H9 (cell line): ENCODE data around the gene MED20. TPM values are rescaled to one million over a fixed set of nuclear protein-coding genes. Genes with fewer than 3 reads are reported as not detected.

Experiments used
- DNase-seq: peaks from one replicate; pipeline ENCODE4 v3.0.0-alpha.2; 2017
- H2AFZ ChIP-seq: one replicate; pipeline ENCODE4 v1.6.1; 2013; ENCODE audit warnings: mild to moderate bottlenecking, low read length, control low read depth, moderate library complexity
- H2AK5ac ChIP-seq: 2 replicates; pipeline ENCODE4 v1.6.1; 2013; ENCODE audit warnings: low read length, control low read depth, mixed read lengths; ENCODE audit not compliant: insufficient read length
- H2BK120ac ChIP-seq: one replicate; pipeline ENCODE4 v1.6.1; 2013; ENCODE audit warnings: low read depth, mild to moderate bottlenecking, low read length, control low read depth, inconsistent platforms; ENCODE audit not compliant: poor library complexity, severe bottlenecking
- H2BK12ac ChIP-seq: 2 replicates; pipeline ENCODE4 v1.6.1; 2013; ENCODE audit warnings: low read length, control low read depth, mixed read lengths, low read depth; ENCODE audit not compliant: insufficient read length
- H2BK15ac ChIP-seq: 2 replicates; pipeline ENCODE4 v1.6.1; 2013; ENCODE audit warnings: low read depth, low read length, control low read depth
- H2BK20ac ChIP-seq: one replicate; pipeline ENCODE4 v1.6.1; 2013; ENCODE audit warnings: low read depth, mild to moderate bottlenecking, low read length, control low read depth, inconsistent platforms; ENCODE audit not compliant: poor library complexity, severe bottlenecking
- H2BK5ac ChIP-seq: 2 replicates; pipeline ENCODE4 v1.6.1; 2013; ENCODE audit warnings: low read length, control low read depth, mixed read lengths; ENCODE audit not compliant: insufficient read length
- H3K14ac ChIP-seq: 2 replicates; pipeline ENCODE4 v1.6.1; 2013; ENCODE audit warnings: low read length, control low read depth; ENCODE audit not compliant: insufficient read depth
- H3K18ac ChIP-seq: 2 replicates; pipeline ENCODE4 v1.6.1; 2013; ENCODE audit warnings: low read depth, mild to moderate bottlenecking, mixed read lengths, low read length, control low read depth; ENCODE audit not compliant: insufficient read length
- H3K23ac ChIP-seq: 2 replicates; pipeline ENCODE4 v1.6.1; 2013; ENCODE audit warnings: low read length, control low read depth, mixed read lengths, low read depth; ENCODE audit not compliant: insufficient read length
- H3K23me2 ChIP-seq: 2 replicates; pipeline ENCODE4 v1.6.1; 2013; ENCODE audit warnings: low read depth, mild to moderate bottlenecking, mixed read lengths, low read length, control low read depth; ENCODE audit not compliant: insufficient read length, poor library complexity, severe bottlenecking
- H3K27ac ChIP-seq: 2 replicates; pipeline ENCODE4 v1.5.1; 2013; ENCODE audit warnings: low read length, control low read depth, mixed read lengths, low read depth; ENCODE audit not compliant: insufficient read length
- H3K27me3 ChIP-seq: 2 replicates; pipeline ENCODE4 v1.6.1; 2013; ENCODE audit warnings: low read length, control low read depth, inconsistent platforms; ENCODE audit not compliant: insufficient read depth
- H3K4ac ChIP-seq: 2 replicates; pipeline ENCODE4 v1.6.1; 2013; ENCODE audit warnings: low read depth, mild to moderate bottlenecking, control low read depth, inconsistent platforms, low read length, moderate library complexity
- H3K4me1 ChIP-seq: 2 replicates; pipeline ENCODE4 v1.6.1; 2013; ENCODE audit warnings: low read length, control low read depth, inconsistent platforms; ENCODE audit not compliant: insufficient read depth
- H3K4me2 ChIP-seq: 2 replicates; pipeline ENCODE4 v1.6.1; 2013; ENCODE audit warnings: low read length, control low read depth, mixed read lengths; ENCODE audit not compliant: insufficient read length, insufficient read depth
- H3K56ac ChIP-seq: 2 replicates; pipeline ENCODE4 v1.6.1; 2013; ENCODE audit warnings: low read depth, mild to moderate bottlenecking, mixed read lengths, low read length, control low read depth; ENCODE audit not compliant: insufficient read length
- H3K79me1 ChIP-seq: 2 replicates; pipeline ENCODE4 v1.6.1; 2013; ENCODE audit warnings: low read depth, mild to moderate bottlenecking, moderate library complexity, low read length, control low read depth, inconsistent platforms; ENCODE audit not compliant: insufficient read depth, poor library complexity, severe bottlenecking
- H3K79me2 ChIP-seq: 2 replicates; pipeline ENCODE4 v1.6.1; 2013; ENCODE audit warnings: low read length, control low read depth, inconsistent platforms; ENCODE audit not compliant: insufficient read depth
- H3K9ac ChIP-seq: 2 replicates; pipeline ENCODE4 v1.6.1; 2013; ENCODE audit warnings: low read length, control low read depth, mixed read lengths; ENCODE audit not compliant: insufficient read length; ENCODE audit errors: extremely low read depth
- H3K9me3 ChIP-seq: one replicate; pipeline ENCODE4 v1.6.1; 2013; ENCODE audit warnings: low read depth, low read length, inconsistent platforms; ENCODE audit not compliant: control insufficient read depth
- H3T11ph ChIP-seq: one replicate; pipeline ENCODE4 v1.6.1; 2013; ENCODE audit warnings: mild to moderate bottlenecking, low read length, control low read depth, inconsistent platforms
- H4K20me1 ChIP-seq: one replicate; pipeline ENCODE4 v1.6.1; 2013; ENCODE audit not compliant: control insufficient read depth, insufficient read length, insufficient read depth
- H4K5ac ChIP-seq: 2 replicates; pipeline ENCODE4 v1.6.1; 2013; ENCODE audit warnings: low read depth, mild to moderate bottlenecking, mixed read lengths, low read length, control low read depth; ENCODE audit not compliant: insufficient read length
- H4K8ac ChIP-seq: replicated peaks from 2 replicates; pipeline ENCODE4 v1.6.1; 2013; ENCODE audit warnings: low read length, control low read depth, mixed read lengths, low read depth; ENCODE audit not compliant: insufficient read length
- H4K91ac ChIP-seq: 2 replicates; pipeline ENCODE4 v1.6.1; 2013; ENCODE audit warnings: low read depth, mild to moderate bottlenecking, moderate library complexity, mixed read lengths, low read length, control low read depth; ENCODE audit not compliant: insufficient read length
- H3K27ac Mint-ChIP-seq, 3 experiments: 2 replicates in 2 of 3; 3 replicates in 1 of 3; pipeline ENCODE4 v1.8.0; 2020 to 2021; ENCODE audit warnings: mixed read lengths in 3 of 3, mild to moderate bottlenecking in 1 of 3, moderate library complexity in 1 of 3
- H3K27me3 Mint-ChIP-seq: 2 replicates; pipeline ENCODE4 v1.8.0; 2021; ENCODE audit warnings: low read depth, mild to moderate bottlenecking, moderate library complexity, mixed read lengths
- H3K36me3 Mint-ChIP-seq, 3 experiments: 2 replicates in 2 of 3; 3 replicates in 1 of 3; pipeline ENCODE4 v1.8.0; 2020 to 2021; ENCODE audit warnings: low read depth in 3 of 3, mixed read lengths in 3 of 3; ENCODE audit not compliant: insufficient read depth in 1 of 3
- H3K4me1 Mint-ChIP-seq, 2 experiments: 2 replicates each; pipeline ENCODE4 v1.8.0; 2020; ENCODE audit warnings: mixed read lengths in 2 of 2
- H3K4me3 Mint-ChIP-seq, 2 experiments: 2 replicates in 1 of 2; 3 replicates in 1 of 2; pipeline ENCODE4 v1.8.0; 2020 to 2021; ENCODE audit warnings: mild to moderate bottlenecking in 2 of 2, mixed read lengths in 2 of 2, moderate library complexity in 1 of 2
- H3K9me3 Mint-ChIP-seq, 2 experiments: 2 replicates in 1 of 2; 3 replicates in 1 of 2; pipeline ENCODE4 v1.8.0; 2020; ENCODE audit warnings: mild to moderate bottlenecking in 2 of 2, mixed read lengths in 2 of 2, moderate library complexity in 1 of 2
- WGBS: extraction: QIAGEN DNeasy Blood & Tissue Kit; methylation state at CpG from one replicate; pipeline ENCODE4 v1.1.7; 2013; ENCODE audit warnings: missing lambda C conversion rate, low lambda C conversion rate, mixed read lengths; ENCODE audit not compliant: insufficient read length; ENCODE audit errors: extremely low coverage; 5-methylcytosine and 5-hydroxymethylcytosine counted together
- total RNA-seq: library from RNA; stranded (reverse); gene quantifications from 2 replicates; pipeline ENCODE4 v1.2.1, GENCODE V29; 2021
- TF ChIP-seq, protein P1 (sequence below): fragments of 200-600 bp; sonication (generic); conservative IDR thresholded peaks from 3 replicates; pipeline ENCODE4 v1.8.0; 2021; ENCODE audit warnings: antibody characterized with exemption, mild to moderate bottlenecking

The MED20 gene
- total RNA-seq, 1 experiment from 2014 or later: 28.9 TPM

GRCh38 chr6:41859356-41859755 is 61.6 kb downstream of the MED20 start:
- Histone ChIP-seq H4K5ac (no peak overlapping the region), H3T11ph (no peak overlapping the region), H2AFZ (no peak overlapping the region), H3K79me1 (no peaks in the 10 kb centered on the region), H4K91ac (no peak overlapping the region), H3K9ac (no peak overlapping the region), H3K9me3 (no peaks in the 10 kb centered on the region), H2BK20ac (no peak overlapping the region), H4K8ac (no peak overlapping the region), H3K79me2 (no peaks in the 10 kb centered on the region), H2BK120ac (no peak overlapping the region), H3K4ac (no peak overlapping the region), H2BK12ac (no peak overlapping the region), H3K23me2 (no peaks in the 10 kb centered on the region), H3K27me3 (no peaks in the 10 kb centered on the region), H2BK5ac (no peak overlapping the region), H4K20me1 (no peaks in the 10 kb centered on the region), H3K4me2 (no peak overlapping the region), H3K56ac (no peak overlapping the region), H3K27ac (no peak overlapping the region), H2BK15ac (no peak overlapping the region), H3K23ac (no peak overlapping the region), H2AK5ac (no peak overlapping the region), H3K4me1 (no peaks in the 10 kb centered on the region), H3K18ac (no peak overlapping the region), H3K14ac (no peak overlapping the region)
- no peak for DNase-seq
- Mint-ChIP-seq H3K27ac (no peak overlapping the region), H3K4me3 (no peak overlapping the region; a peak in 1 of 5 replicates), H3K4me1 (no peaks in the 10 kb centered on the region), H3K9me3 (no peaks in the 10 kb centered on the region), H3K27me3 (no peaks in the 10 kb centered on the region), H3K36me3 (no peaks in the 10 kb centered on the region; a peak in 1 of 7 replicates)
- no CpG with 5 or more reads among the region's 6 CpGs for WGBS
- TF ChIP-seq, protein P1, sequence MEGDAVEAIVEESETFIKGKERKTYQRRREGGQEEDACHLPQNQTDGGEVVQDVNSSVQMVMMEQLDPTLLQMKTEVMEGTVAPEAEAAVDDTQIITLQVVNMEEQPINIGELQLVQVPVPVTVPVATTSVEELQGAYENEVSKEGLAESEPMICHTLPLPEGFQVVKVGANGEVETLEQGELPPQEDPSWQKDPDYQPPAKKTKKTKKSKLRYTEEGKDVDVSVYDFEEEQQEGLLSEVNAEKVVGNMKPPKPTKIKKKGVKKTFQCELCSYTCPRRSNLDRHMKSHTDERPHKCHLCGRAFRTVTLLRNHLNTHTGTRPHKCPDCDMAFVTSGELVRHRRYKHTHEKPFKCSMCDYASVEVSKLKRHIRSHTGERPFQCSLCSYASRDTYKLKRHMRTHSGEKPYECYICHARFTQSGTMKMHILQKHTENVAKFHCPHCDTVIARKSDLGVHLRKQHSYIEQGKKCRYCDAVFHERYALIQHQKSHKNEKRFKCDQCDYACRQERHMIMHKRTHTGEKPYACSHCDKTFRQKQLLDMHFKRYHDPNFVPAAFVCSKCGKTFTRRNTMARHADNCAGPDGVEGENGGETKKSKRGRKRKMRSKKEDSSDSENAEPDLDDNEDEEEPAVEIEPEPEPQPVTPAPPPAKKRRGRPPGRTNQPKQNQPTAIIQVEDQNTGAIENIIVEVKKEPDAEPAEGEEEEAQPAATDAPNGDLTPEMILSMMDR: no peak
